ACHN (cell line): ENCODE measurements around the gene GPC3.

Source experiments
- DNase-seq: peaks from one replicate; pipeline ENCODE4 v3.0.0-alpha.2; 2015
- in situ Hi-C: cut with HindIII; loops from 2 replicates; pipeline ENCODE4 v1.10.0; 2017; ENCODE audit warnings: low sequenced_read_pairs, low pct_ligation_motif_present, low pct_unique_long_range_greater_than_20kb

The GPC3 gene

DNA sequence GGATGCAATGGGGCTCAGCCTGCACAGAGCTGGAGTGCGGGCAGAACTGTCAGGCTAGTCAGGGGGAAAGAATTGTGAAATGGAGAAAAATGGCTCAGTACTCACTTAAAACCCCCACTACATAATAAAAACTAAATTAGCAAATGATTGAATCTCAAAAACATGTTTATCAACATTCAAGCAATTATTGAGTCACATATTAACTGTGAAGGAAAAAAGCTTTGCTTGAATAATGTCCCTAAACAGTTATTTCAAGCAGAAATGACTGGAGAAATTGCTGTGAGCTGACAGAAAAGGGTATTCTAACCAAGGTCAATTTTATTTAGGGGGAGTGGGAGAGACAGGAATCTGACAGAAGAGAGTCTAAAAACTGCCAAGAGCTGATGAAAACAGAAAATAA lies 37.4 kb downstream of the GPC3 start:
- no peak for DNase-seq
- in situ Hi-C loops: no loop called here

DNA sequence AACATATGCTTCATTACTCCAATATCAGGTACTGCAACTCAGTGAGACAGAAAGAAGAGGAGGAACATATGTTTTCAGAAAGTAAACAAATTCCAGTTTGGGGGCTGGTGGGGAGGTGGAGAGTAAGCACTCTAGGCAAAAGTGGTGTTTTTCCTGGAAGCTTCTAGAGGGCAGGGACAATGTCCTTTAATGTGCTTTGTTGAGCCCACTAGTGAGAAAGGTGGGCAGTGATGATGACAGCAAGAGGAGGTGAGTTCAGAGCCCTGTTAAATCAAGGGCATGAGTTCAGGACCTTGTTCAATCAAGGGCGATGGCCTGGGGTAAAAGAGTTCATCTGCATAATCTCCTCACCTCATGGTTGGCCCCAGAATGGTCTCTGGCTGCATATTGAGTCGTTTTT lies 38.4 kb downstream of the GPC3 start:
- in situ Hi-C loops: no loop called here
- no peak for DNase-seq

DNA sequence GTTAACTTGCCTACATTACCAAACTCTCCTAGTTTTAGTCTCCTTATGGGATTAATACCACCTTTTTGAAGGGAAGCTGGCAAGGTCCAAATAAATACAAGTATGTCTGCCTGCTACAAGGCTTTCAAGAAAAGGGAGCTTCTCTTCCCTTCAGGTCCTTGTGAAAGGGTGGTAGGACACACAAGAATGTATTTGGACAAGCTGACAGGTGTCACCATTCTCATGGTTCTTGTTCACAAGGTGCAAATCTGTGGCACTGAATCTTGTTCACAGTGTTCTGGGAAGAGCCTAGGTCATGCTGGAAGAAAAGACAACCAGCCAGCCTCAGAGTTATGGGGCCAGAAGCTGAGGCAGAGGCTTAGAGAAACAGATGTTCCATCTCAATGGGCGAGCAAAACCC lies 41.9 kb downstream of the GPC3 start:
- in situ Hi-C loops: no loop called here
- no peak for DNase-seq

GRCh38 chrX:133939655-133940302 lies 45.6 kb downstream of the GPC3 start:
- DNase-seq: no peak
- in situ Hi-C loops: no loop called here

DNA sequence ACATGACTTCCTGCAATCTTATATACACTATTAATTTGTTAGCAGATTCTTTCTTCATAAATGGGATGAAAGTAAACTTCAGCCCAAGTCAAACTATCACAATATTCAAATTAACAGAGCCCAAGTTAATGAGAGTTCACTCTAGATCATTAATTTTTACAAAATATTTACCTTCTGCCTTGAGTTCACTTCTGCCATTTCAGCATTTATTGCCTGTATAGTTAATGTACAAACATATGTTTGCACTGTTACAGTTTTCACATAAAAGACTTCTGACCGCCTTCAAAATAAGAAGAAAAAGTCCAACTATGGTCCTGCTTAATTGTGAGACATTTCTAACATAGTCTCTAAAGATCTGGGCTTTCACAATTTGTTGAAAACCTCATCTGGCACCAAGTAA lies 46.9 kb downstream of the GPC3 start:
- DNase-seq: no peak
- in situ Hi-C loops: no loop called here

GRCh38 chrX:133937022-133937421 lies 48.4 kb downstream of the GPC3 start:
- no peak for DNase-seq
- in situ Hi-C loops: no loop called here

DNA sequence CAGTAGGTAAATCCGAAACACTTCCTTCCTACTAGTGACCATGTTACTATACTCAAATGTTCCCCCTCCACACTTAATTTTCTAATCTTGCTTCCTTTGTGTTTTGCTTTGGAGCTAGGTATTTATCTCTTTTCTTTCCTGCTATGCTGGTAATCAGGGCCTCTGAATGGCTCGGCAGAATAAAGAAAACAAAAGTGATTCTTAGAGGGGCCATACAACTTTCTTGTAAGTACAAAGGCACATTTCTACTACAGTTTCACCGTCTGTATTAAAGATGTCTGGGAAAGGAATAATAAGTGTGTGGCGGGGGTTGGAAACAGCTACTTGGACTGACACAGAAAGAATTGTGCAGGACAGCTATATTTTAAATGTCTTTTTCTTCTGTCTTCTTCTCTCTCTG lies 50.3 kb downstream of the GPC3 start:
- no peak for DNase-seq
- in situ Hi-C loops: no loop called here

DNA sequence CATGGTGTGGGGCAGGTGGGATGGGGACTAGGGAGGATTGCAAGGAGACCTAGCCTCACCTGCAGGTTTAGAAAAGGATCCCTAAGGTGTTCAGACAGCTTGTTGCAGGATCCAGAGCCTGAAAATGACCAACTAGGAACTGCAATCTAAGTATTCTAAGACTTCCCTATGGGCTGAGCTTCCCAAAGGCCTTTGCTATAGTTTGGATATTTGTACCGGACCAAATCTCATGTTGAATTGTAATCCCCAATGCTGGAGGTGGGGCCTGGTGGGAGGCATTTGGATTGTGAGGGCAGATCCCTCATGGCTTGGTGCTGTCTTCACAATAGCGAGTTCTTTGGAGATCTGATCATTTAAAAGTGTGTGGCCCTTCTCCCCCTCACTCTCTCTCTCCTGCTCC lies 52.1 kb downstream of the GPC3 start:
- DNase-seq: no peak
- in situ Hi-C loops: no loop called here

DNA sequence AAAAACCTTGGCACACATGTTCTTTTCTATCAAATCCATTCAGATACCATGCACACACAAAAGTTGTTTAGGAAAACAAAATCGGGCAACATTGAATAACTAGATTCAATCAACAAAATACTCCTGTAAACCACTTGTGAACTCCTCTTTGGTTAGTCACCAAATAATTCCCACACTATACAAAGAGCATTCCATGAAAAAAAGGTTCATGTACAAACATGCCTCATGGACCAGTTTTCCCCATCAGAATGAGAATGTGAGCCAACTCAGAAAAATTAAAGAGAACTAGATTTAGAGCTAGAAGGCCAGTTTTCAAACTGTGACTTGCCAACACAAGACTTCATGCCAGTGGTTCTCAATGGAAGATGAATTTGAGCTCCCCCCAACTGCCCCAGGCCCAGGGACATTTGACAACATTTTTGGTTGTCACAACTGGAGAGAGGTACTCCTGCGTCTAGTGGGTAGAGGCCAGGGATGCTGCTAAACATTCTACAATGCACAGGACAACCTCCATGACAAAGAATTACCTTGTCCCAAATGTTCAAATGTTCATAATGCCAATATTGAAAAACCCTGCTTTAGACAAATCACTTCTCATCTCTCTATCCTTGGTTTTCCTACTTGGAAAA lies 55.4 kb downstream of the GPC3 start:
- in situ Hi-C loops: no loop called here
- DNase-seq: no peak

GRCh38 chrX:133928365-133928764 lies 57.0 kb downstream of the GPC3 start:
- DNase-seq: no peak
- in situ Hi-C loops: no loop called here

DNA sequence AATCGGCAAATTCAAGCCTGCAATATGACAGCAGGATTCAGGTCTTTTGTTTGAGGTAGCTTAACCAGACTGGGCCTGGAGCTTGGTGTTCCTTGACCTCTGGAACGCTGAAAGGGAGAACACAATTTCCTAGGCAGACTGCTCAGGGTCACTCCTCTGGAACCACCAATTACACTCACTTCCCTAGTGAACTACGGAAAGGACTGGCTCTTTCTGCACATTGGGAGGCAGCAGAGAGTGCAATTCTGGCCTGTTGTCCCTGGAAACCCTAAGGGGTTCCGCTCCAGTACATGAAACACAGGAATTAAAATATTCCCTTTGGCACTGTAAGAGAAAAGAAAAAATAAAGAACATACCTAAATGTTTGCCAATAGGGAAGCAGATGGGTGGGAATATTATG lies 58.6 kb downstream of the GPC3 start:
- in situ Hi-C loops: no loop called here
- DNase-seq: no peak

DNA sequence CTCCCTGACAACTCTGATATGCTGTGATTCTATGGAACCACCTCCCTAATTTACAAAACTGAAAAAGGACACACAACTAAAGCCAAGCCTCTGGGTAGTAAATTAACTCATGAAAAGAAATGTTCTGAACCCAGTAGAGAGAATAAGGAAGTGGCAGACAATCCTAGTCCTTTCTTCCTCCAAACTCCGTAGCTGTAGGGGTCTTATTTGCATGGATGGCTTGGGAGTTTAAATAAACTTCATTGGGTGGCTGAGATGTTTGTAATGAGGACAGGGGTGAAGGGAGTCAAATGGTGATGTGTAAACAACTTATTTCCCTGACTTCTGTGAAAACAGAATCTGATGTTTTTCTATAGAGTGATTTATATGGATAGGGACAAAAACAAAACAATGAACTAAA lies 59.3 kb downstream of the GPC3 start:
- in situ Hi-C loops: no loop called here
- DNase-seq: no peak

GRCh38 chrX:133924548-133924947 lies 60.8 kb downstream of the GPC3 start:
- in situ Hi-C loops: no loop called here
- DNase-seq: no peak

DNA sequence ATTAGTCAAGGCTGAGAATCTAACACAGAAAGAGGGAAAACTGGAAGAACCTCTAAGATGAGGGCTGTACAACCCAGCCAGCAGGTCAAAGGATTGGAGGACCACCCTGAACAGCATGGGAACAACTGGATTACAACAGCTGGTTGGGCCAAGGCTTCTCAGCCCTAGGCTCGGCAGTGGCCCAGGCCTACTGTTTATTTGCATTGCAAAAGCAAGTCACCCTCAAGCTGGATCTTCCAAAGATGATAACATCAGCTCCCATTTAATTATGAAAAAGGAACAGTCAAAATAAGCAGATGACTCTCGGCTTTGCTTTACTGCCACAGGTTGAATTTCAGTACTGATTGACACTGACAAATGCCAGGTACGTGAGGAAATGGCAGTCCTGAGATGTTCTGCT lies 61.8 kb downstream of the GPC3 start:
- DNase-seq: no peak

GRCh38 chrX:133923113-133923512 lies 62.3 kb downstream of the GPC3 start:
- no peak for DNase-seq
- in situ Hi-C loops: no loop called here

More for the DNA sequence above, 61.8 kb downstream of the GPC3 start:
- in situ Hi-C loops: no loop called here

- no peak for DNase-seq
- in situ Hi-C loops: no loop called here
Measured at GRCh38 chrX:133922390-133922771, 63.0 kb downstream of the GPC3 start.

DNA sequence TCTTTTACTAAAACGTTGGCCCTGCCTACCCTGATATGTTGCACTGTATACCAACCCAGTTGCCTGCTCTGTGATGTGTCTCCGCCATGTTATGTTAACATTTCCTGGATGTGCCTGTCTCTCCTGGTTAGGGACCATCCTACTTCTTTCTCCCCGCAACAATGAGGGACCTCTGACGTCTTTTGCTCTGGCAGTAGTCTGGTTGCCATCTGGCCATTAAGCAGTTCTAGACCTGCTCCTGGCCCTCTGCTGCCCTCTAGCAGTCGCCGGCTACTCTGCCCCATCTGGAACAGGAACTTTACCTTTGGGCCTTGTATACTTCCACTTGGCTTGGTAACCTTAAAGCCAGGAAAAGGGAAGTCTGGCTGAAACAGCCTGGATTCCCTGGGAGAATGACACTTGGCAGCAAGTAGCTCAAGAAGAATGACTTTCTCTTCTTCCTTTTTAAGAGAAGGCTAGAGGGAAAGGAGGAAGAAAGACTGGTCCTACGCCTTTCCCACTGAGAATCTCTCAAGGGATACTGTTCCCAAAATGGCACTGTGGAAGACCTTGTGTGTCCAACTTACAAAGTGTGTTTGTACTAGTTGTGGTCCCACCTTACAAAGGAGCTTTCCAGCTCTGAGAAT lies 63.5 kb downstream of the GPC3 start:
- in situ Hi-C loops: no loop called here
- peak; percentile 2 for DNase-seq

DNA sequence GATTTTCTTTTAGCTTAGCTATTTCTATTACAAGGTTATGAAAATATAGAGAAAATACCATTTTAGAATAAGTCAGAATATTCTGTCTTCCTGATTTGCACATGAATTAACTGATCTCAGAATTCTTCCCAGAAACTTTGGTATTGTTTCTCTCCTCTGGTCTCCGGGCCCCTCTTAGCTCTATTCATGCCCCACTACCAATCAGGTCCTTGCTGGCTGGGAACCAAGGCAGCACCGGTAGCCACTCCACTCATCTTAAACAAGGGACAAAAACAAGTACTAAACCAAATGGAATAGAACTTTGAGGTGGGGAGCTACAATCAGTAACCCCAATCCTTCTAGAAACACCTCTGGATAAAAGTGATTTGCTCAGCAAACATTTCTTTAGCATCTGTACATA lies 64.3 kb downstream of the GPC3 start:
- DNase-seq: no peak
- in situ Hi-C loops: no loop called here

DNA sequence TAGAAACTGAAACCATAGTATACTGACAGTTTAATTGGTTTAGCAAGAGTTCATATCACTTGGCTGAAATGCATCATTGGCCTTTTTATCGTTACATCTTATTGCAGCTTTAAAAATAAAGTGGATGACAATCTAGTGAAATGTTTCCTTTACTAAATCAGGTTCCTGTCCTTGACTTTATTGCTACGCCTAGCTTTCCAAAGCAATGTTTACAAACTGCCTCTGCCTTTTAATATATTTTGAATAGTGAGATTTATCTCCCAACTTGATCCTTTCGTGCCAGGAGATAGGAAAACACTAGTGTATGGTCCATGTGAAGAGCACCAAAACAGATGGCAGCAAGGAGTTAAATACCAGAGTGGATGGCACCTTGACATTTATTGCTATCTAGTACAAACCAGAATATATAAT lies 67.0 kb downstream of the GPC3 start:
- no peak for DNase-seq
- in situ Hi-C loops: no loop called here

- in situ Hi-C loops: no loop called here
- DNase-seq: no peak
Measured at GRCh38 chrX:133916984-133917722, 68.2 kb downstream of the GPC3 start.
